GM19395 (cell line): ENCODE results near the gene DIAPH1.

Experiments
- ATAC-seq: cut with Tn5 transposase; IDR thresholded peaks from one replicate; pipeline ENCODE4 v1.9.1; 2021; ENCODE audit warnings: mild to moderate bottlenecking, moderate library complexity; ENCODE audit not compliant: unreplicated experiment

Gene DIAPH1

DNA sequence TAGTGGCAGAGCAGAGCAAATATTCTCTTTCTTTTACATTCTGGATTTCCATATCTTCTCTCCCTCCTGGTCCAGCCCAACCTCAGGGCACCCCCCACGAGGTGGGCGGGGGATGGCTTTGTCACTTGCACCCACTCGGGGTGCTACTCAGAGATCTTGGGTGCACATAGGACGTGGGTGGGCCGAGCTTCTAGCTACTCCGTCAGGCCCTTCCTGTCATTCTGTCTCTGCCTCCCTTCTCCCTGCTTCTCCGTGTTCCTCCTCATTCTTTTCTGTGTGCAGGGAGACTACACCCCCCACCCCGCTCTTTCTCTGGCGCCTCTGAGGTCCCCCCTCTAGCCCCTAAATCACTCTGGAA, 110.4 kb downstream of the DIAPH1 start:
- no peak for ATAC-seq

DNA sequence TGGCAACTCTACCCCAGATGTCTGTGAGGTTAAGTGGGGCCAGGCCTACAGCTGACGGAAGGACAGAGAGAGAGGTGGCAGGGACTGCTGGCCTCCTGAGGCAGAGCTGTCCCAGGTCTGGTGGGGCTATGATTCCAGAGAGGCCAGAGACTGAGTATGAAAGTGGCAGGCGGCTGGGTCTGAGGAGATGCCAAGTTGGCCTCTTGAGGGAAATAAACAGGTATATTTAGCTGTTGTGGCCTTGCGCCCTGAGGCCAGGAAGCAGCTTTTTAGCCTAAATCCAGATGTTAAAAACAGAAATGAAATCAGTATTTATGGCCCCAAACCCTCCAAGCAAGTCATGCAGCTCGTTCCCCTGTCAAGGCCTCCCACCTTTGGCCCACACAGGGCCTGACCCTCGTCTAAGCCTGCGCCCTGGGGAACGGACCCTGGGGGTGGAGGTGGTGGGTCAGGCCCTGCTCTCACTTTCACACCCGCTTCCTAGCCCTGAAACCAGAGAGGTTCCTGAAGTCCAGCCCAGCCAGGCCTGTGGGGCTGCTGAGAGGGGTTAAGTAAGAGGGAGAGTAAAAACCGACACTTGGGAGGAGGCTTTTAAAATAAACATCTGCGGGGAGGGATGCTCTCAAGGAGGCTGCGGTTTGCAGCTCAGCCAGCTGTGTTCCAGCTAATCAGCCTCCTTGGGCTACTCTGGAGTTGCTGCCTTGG, 111.3 kb downstream of the DIAPH1 start:
- ATAC-seq: peak; percentile 50

GRCh38 chr5:141506381-141507155, 112.2 kb downstream of the DIAPH1 start:
- ATAC-seq: no peak

- ATAC-seq: no peak
Observed at GRCh38 chr5:141504216-141504615, 114.6 kb downstream of the DIAPH1 start.

DNA sequence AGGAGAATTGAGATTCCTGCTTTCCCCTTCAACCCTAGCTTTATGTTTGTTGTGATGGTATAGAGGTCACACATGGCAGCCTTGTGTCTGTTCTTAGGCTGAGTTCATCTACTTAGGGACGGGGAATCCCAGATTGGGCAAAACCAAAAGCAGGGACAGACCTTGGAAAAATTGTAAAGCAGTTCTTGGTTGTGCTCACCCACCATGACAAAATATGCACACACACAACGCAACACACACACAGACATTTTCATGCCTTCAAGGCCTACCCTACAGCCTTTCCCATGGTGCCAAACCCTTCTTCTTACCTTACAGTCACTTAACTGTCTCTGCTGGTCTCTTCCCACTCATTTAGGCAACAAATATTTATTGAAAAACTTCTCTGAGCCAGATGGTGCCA, 115.1 kb downstream of the DIAPH1 start:
- ATAC-seq: no peak

GRCh38 chr5:141501761-141502160, 117.0 kb downstream of the DIAPH1 start:
- no peak for ATAC-seq

GRCh38 chr5:141496038-141496437, 122.8 kb downstream of the DIAPH1 start:
- ATAC-seq: no peak

GRCh38 chr5:141495453-141495811, 123.4 kb downstream of the DIAPH1 start:
- no peak for ATAC-seq

- ATAC-seq: no peak
Observed at GRCh38 chr5:141494761-141495452, 123.9 kb downstream of the DIAPH1 start.

DNA sequence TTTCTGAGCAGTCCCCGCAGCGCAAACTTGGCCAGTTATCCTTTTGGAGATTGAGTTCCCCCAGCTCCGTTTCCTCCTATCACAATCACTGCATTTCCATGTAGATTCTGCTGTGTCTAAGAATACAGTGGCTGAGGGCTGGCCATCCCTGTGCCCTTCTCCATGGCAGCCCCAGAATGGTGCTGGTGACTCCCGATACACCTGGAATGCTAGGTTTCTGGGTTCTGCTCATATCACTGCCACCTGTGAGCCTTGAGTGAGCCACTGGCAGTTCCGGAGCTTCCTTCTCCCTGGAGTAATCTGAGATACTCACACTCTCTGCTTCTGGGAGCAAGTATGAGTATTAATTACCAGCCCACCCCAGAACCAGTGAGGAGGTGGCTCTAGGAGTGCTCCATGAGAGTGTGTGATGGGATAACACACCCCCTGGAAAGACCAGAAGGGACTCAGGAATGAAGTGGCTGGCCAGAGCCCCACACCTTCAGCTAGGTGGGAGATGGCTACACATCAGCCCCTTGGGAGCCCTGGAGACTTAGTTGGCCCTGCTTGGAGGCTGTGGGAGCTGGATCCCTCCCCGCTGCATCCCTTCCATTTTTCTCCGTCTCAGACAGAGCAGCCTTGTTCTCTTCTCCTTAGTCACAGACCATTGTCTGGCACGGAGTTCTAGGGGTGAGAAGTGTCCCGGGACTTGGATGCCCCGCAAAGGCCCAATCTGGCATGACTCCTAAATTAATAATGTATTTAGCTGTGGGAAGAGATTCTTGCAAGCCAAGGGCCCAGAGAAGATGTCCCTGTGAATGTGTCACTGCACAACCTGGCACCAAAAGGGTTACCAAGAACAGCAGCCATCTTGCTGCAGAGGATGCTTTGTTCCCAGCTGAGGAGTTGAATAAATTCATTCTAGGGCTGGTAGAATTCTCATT, 125.0 kb downstream of the DIAPH1 start:
- no peak for ATAC-seq

DNA sequence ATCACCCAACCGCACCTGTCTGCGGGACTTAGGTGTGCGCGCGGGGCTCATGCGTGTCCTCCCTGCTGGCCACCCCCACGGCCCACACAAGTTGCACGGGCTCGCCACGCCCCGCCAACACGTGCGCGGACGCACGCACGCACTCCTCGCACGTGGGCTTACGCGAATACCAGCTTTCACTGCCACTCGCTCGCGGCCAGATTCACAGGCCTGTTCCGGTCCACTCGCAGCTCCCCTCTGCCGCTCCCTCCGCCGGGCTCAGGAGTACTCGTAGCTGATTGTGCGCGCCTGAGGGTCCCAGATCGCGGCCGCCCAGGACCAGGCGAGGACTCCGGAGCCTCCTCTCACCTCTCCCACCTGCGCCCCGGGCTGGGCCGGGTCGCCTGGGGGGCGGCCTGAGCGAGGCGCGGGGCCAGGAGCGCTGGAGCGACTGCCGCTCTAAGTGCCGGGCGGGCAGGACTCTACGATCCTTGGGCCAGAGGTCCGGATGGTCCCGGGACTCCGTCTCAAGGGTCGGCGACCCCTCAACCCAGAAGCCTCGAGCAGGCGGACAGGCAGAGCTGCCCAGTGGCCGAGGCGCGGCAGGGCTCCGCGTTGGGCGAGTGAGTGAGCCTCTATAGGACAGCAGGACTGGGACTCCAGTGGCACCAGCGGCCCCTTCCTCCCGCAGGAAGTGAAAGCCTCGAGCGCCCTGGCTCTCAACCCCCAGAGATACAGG, 126.5 kb downstream of the DIAPH1 start:
- ATAC-seq: peak; percentile 46

GRCh38 chr5:141491323-141492167, 127.3 kb downstream of the DIAPH1 start:
- ATAC-seq: peak; percentile 26

DNA sequence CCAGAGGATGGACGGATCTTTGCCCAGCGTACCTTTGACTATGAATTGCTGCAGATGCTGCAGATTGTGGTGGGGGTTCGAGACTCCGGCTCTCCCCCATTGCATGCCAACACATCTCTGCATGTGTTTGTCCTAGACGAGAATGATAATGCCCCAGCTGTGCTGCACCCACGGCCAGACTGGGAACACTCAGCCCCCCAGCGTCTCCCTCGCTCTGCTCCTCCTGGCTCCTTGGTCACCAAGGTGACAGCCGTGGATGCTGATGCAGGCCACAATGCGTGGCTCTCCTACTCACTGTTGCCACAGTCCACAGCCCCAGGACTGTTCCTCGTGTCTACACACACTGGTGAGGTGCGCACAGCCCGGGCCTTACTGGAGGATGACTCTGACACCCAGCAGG, 128.0 kb downstream of the DIAPH1 start:
- ATAC-seq: no peak

DNA sequence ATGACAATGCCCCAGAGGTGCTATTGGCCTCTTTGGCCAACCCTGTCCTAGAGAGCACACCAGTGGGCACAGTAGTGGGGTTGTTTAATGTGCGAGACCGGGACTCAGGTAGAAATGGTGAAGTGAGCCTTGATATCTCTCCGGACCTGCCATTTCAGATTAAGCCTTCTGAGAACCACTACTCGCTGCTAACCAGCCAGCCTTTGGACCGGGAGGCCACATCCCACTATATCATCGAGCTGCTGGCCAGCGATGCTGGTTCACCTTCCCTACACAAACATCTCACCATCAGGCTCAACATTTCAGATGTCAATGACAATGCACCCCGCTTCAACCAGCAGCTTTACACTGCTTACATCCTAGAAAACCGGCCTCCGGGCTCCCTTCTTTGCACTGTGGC, 128.5 kb downstream of the DIAPH1 start:
- no peak for ATAC-seq

DNA sequence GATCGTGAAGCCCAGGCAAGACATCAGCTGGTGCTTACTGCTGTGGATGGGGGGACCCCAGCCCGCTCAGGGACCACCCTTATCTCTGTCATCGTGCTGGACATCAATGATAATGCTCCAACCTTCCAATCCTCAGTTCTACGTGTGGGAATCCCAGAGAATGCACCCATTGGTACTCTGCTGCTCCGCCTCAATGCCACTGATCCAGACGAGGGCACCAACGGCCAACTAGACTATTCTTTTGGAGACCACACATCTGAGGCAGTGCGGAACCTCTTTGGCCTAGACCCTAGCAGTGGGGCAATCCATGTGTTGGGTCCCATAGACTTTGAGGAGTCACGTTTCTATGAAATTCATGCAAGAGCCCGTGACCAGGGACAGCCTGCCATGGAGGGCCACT, 129.0 kb downstream of the DIAPH1 start:
- no peak for ATAC-seq

DNA sequence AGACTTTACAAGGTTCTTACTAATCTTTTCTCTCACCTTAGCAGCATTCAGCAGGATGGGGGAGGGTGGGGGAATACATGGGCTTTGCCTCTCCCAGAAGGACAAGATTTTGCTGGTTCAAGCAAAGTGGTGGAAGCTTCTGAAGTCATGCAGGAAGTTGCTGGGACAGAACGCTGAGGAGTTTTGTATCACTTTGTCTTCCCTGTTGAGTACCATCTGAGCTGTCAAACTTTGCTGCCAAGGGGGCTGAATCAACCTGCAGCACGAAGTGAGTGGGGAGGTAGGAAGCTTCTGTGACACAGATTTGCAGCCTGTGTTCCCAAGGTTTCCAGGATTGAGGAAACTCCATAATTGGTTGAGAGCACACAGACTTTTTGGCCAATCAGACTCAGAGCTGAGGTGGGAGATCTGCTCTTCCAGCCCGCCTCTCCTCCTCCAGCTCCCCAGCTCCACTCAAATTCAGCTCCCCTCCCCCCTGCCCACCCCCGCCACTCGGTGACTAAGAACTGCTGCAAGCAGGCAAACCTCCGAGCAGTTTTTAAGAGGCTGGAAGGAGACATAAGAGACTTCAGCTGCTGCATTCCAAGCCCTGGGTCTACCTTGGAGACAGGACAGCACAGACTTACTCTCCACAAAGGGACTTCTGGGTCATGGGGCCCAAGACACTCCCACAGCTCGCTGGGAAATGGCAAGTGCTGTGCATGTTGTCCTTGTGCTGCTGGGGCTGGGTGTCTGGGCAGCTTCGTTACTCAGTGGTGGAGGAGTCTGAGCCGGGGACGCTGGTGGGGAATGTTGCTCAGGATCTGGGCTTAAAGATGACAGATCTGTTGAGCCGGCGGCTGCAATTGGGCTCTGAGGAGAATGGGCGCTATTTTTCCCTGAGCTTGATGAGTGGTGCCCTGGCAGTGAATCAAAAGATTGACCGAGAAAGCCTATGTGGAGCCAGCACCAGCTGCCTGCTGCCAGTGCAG, 129.9 kb downstream of the DIAPH1 start, which contains the start of gene PCDHGC5:
PCDHGC5 (plus strand) TSS at position 491 of the 971 bp plus-strand sequence; CDS start at position 651, 160 bp downstream.
- ATAC-seq: no peak

GRCh38 chr5:141487131-141487530, 131.7 kb downstream of the DIAPH1 start:
- ATAC-seq: no peak

DNA sequence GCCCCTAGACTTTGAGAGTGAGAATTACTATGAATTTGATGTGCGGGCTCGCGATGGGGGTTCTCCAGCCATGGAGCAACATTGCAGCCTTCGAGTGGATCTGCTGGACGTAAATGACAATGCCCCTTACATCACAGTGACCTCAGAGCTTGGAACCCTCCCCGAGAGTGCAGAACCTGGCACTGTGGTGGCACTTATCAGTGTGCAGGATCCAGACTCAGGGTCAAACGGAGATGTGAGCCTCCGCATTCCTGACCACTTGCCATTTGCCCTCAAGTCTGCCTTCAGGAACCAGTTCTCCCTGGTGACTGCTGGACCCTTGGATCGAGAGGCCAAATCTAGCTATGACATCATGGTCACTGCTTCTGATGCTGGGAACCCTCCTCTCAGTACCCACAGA, 132.7 kb downstream of the DIAPH1 start:
- ATAC-seq: no peak
